GM19372 (cell line): ENCODE measurements around the gene TMEM126A.
"Not testable (repeated sequence)": the region's sequence is repeated elsewhere in the genome, so short reads cannot be mapped to it uniquely, and the experiment has no call there.

Experiments used
- ATAC-seq: cut with Tn5 transposase; IDR thresholded peaks from one replicate; pipeline ENCODE4 v1.9.1; 2021; ENCODE audit warnings: mild to moderate bottlenecking, low read depth, moderate library complexity; ENCODE audit not compliant: unreplicated experiment

TMEM126A gene

DNA sequence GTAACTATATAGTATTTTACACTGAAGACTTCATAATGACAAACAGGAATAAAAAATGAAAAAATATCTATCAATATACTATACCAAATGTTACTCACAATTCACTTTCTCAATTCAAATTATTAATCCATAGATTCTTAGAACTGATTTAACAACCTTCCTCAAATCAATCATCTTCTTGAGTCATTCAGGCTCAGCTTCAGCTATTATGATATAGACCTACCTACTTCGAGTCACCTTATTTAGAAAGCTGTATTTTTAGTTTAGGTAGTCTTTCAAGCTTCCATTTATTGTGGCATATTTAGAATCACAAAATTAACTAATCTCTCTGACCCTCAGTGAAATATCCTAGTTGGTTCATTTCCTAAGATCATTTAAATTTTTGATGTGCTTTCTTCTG is 9.0 kb downstream of the TMEM126A start:
- no peak for ATAC-seq

DNA sequence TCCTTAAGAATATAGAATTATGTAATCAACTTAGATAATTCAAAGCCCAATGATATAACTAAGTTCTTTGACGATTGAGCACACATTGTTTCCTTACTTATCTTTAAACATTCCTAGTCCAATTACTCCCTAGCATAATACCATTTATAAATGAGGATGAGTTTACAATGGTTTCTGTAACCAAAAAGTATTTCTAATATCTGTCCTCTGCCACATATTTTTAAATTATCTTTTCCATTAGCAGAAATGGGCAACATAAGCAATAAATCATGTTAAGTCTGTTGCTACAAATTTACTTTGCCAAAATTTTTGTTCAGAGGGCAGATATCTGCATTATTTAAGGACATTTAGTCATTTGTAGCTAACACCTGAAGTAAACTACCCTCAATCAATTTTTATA is 10.4 kb downstream of the TMEM126A start:
- no peak for ATAC-seq

DNA sequence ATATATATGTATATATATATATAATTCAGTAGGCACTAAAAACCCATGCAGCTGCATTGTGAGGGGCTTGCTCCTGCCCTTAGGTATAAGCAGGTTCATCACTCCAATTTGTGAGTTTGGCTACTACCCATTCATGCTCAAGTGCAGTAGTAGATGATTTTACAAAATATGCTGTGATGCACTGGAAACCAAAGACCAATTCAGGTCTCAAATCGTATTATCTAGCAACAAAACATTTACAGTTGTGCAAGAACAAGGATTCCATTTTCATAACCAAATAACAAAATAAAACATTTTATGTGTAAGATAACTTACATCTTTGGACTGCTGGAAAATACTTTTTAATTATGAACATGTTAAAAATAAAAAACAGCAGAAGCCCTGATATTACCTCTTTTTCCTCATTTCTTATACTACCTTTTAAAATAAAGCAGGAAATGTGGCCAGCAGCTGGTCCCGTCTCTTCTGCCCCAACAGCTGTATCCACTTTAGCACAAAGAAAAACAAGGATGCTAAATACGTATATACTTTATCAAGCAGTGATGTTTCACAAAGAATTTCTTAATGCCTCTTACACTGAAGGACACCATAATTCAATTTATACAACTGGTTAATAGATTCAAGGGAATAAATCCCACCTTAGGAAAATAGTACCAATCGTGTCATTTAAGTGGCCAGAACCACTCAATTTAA is 14.4 kb downstream of the TMEM126A start:
- no peak for ATAC-seq

DNA sequence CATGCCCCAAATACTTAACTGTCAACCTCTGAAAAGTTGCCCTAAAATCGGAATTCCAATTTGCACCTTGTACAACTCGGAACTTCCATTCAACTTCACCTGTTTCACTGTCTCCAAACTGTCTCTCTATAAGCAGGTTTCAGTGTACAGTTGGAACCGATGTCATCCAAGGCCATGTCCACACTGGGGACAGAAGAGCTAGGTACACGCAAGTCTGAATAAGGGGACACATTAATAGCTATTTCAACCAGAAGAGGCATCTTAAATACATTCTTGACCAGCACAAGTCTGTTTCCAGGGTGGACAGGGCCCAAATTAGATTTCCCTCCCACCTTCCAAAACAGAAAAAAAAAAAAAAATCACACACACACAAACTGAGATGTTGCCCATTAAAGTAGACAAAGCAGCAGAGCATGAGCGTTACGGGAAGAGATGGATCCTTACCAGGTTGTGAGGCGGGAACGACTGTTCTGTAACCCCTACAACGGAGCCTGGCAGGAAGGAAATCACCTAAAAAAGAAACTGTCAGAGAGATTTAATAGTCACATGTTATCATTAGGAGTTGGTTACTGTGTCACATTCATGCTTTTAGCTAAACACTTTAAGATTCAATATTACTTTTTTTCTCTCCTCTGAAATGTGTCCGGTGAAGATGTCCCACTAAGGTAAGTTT is 15.4 kb downstream of the TMEM126A start:
- ATAC-seq = no peak

DNA sequence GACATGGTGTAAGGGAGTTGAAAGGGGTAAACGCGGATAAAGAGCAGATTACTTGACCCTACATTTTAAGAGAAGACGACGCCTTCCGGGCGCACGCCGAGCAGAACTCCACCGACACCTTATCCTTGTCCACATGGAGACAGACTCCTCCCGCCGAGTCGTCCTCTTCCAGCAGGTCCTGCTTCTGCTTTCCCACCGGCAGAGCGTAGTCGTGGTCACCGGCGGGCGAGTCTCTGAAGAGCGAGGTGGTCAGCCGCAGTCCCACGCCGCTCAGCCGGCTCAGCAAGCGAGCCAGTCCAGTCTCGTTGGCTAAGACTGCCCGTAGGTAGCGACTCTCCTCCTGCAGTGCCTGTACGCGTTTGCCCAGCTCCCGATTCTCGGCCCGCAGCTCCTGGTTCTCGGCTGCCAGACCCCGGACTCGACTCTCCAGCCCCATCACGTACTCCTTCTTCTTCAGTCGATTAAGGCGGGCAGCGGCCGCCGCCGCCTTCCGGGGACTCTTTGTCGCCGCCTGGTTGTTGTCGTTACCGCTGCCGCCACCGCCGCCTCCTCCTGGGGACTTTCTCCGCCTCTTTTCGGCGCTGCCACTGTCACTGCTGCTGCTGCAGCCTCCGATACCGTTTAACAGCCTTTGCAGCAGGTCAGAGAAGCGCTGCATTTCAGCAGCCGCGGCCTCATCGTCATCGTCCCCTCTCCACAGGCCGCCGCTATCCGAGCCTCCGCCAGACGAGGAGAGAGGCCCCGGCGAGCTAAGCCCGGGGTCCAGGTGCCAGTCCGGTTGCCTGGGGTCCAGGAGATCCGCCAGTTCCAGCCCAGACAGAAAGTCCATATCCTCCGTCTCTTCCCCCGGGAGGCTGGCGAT is 16.2 kb downstream of the TMEM126A start:
- peak; percentile 51 for ATAC-seq

DNA sequence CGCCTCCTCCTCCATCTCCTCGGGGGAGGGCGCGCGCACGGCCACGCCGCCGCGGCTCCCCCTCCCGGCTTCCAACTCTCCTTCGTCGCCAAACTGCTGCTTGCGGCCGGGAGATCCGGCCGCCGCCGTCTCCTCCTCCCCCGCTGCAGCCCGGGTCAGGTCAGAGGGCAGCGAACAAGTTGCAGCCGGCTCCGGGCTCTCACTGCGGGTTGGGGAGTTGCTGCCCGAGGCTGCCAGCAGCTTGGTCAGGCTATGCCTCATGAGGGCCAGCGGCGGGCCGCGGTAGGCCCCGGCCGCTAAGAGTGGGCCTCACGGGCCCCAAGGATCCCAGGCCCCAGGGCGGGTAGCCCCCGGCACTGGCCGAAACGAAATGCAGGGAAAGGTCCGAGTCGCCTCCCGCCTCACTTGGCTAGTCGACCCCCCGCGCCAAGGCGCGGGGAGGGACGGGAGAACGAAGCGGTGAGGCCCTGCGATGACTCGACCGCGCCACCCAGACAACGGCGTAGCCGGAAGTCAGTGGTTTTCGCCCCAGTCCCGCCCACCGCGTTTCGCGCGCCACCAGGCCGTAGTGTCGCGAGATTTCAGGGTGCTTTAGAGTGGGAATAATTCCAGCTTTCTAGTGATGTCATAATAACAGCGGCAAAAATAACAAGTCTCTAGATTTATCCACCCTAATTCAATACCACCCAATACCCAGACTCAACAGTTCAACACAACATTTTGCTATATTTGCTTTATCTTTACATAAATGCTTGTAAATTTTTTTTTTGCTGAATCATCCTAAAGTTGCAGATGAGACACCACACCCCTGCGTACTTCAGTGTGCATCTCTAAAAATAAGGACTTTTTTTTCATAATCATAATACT is 17.1 kb downstream of the TMEM126A start, which contains the start of gene CREBZF:
Gene CREBZF (minus strand): TSS at position 515 of the 867 bp plus-strand sequence. CDS start 254 bp downstream, at position 261.
- peak; percentile 84 for ATAC-seq

DNA sequence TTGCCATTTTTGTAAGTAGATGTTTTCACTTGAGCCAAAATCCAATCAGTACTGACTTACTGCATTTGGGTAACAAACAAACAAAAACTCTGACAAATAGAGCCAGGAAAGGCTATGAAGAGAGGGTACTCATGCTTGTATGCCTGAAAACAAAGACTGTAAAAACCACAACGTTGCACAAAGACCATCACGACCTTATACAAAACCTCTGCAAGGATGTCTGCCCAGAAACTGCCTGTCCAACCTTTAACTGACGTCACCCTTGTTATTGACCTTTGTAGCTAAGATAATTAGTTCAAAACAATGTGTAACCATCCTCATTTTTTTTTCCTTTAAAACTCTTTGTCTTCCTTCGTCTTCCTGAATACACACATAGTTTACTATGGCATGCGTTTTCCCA is 18.0 kb downstream of the TMEM126A start:
- no peak for ATAC-seq

DNA sequence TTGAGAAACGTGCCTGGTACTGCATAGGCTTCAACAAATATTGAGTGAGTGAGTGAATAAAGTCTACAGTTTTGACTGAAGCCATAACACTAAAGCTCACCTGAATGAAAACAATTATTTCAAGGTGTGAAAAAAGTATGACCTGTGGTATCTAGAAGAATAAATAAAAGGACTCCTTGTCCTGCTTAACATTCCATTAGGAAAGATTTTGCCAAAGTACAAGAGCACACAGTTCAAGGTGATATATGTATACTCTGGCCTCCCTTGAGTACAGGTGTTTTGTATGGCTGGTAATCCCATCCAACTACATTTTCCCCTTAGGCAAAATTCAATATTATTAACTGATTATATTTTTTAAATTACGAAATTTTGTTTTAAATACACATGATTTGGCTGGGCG is 18.9 kb downstream of the TMEM126A start:
- ATAC-seq = no peak

DNA sequence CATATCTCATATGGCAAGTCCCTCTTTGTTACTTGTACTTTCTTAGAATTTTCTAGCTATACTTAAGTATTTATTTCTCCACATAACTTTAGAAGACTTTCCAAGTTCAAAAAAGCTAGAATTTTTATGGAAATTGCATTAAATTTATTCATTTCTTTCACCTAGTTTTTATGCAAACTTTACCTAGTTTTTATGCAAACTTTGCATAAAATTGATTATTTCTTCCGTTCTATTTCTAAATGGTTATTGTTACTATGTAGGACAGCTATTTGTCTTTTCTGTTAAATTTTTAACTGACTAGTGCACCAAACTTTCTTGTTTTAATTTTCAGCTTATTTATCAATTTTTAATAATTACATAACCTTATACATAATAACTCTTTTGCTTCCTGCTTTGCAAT is 20.4 kb downstream of the TMEM126A start:
- ATAC-seq = no peak

DNA sequence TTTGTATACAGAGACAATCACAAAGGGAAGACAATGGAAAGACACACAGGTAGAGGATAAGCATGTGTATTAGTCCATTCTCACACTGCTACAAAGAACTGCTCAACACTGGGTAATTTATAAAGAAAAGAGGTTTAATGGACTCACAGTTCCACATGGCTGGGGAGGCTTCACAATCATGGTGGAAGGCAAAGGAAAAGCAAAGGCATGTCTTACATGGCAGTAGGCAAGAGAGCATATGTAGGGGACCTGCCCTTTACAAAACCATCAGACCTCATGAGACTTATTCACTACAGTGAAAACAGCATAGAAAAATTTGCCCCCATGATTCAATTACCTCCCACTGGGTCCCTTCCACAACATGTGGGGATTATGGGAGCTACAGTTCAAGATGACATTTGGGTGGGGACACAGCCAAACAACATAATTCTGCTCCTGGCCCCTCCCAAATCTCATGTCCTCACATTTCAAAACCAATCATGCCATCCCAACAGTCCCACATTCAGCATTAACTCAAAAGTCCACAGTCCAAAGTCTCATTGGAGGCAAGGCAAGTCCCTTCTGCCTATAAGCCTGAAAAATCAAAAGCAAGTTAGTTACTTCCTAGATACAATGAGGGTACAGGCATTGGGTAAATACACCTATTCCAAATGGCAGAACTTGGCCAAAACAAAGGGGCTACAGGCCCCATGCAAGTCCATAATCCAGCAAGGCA is 23.3 kb downstream of the TMEM126A start:
- not testable (repeated sequence) for ATAC-seq

DNA sequence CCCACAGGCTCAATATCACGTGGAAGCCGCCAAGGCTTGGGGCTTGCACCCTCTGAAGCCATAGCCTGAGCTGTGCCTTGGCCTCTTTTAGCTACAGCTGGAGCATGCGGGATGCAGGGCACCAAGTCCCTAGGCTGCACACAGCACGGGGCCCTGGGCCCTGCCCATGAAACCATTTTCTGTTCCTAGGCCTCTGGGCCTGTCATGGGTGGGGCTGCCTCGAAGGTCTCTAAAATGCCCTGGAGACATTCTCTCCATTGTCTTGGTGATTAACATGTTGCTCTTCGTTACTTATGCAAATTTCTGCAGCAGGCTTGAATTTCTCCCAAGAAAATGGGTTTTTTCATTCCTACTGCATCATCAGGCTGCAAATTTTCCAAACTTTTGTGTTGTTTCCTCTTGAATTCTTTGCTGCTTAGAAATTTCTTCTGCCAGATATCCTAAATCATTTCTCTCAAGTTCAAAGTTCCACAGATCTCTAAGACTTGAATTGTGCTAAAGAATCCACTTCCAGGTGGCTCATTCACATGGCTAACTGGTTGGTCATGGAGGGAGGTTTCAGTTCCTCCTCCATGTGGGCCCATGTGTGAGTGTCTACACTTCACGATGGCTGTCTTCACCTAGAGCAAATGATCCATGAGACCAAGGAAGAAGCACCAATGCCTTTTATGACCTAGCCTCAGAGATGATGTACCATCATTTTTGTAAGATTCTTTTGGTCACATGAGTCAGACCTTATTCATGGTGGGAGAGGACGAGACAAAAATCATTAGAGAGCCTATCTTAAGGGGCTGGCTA is 24.5 kb downstream of the TMEM126A start:
- ATAC-seq = no peak

DNA sequence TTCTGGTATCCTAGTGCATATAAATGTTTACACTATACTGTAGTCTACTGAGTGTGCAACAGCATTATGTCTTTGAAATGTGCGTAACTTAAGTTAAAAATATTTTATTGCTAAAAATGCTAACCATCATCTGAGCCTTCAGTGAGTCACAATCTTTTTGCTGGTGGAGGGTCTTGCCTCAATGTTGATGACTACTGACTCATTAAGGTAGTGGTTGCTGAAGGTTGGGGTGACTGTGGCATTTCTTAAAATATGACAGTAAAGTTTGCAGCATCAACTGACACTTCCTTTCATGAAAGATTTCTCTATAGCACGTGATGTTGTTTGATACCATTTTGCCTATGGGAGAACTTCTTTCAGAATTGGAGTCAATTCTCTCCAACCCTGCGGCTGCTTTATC is 25.6 kb downstream of the TMEM126A start:
- no peak for ATAC-seq

DNA sequence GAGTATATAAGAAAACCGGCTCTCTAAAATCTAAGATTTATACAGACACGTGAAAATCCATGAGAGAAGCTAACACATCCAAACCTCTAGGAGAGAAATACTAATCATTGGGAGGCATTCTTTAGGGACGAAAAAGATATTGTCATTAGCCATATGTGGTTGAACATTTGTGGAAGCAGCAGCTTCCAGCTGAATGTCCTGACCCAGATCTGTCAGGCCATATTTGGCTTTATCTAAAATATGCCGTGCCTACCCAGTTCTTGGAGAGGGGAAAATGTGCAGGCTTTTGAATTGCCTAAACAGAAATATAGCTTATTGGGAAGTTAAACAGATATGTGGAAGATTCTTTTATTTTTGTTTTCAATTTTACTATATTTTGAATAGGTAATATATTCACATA is 31.8 kb downstream of the TMEM126A start:
- no peak for ATAC-seq

DNA sequence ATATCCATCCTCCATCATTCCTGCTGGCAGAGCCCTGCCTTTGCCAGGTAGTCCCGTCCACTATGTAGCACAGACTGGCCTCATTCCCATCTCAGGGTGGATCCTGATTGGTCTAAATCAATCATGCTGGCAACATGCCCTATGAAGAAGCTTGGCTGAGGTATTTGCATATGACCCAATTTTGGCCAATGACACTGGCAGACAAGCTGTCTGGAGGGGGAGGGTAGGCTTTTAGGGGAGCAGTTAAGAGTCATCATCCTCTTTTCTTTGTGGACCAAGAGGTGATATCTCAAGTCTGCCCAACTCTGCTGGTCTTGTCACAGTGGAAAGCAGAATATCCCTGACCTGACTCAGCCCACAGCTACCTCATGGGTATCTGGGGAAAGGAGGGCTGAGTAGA is 33.1 kb downstream of the TMEM126A start:
- ATAC-seq = no peak

DNA sequence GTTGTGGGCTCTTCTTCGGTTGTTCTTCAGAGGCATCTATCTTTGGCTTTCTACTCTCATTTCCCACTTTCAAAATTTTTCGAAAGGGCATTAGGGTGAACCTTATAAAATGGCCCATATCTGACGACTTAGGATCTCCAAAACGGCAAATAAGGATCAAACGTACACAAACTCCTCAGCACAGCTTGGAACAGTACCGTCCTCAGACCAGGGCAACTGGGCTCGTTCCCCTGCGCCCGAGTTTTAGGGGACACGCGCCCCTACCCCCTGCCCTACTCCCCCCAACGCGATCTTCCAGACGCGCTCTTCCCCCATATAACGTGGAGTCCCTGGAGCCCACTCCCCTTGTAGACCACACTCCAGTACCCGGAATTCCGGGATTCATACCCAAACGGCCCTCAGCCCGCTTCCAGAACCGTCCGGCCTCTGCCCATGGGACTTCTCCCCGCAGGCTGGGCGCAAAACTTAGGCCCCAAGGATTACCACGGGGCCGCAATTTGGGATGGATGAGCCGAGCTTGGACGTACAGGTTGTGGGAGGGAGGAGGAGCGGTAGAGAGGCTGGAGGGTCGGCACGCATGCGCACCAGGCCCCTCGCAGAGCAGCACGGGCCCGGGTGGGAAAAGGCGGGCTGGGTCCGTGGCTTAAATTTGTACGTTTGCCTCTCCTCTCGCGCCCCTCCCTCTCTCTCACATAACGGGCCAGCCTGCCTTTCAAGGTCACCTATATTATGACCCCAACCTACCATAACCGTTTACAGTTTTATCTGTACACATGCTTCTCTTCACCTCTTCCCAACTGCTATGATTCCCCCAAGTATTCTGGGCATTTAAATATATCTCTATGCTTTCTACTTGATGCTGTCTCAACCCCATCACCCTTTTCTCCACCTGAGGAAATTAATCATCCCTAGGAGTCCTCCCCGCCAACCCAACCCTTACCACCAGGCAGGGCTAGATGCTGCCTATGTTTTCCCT is 34.9 kb downstream of the TMEM126A start:
- peak; percentile 86 for ATAC-seq

DNA sequence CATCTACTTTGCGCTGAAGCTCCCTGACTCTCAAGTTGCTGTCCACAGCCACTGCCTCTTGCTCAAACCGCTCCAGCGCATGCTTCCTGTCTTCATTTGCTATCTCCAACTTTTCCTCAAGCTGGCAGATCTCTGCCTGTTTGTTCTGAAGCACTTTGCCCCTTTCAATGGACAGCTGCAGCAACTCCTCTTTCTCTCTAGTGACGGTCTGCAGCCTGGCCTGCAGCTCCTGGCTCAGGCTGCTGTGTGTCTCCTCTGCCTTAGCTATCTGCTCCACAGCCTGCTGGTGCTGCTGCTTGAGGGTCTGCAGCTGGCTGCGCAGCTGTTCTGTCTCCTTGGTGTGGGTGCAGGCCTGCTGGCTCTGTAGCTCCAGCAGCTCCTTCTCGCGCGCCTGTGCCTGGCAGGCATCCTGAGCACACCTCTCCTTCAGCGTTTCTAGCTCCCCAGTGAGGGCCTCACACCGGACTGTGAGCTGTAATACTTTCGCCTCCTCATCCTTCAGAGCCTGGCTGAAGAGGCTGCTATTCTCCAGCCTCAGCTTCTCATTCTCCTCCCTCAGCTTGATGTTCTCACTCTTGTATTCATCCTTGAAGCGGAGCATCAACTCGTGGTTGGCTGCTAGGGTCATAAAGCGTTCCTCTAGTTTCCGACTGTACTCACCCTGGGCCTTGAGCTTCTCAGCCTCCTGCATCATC is 37.5 kb downstream of the TMEM126A start:
- no peak for ATAC-seq

DNA sequence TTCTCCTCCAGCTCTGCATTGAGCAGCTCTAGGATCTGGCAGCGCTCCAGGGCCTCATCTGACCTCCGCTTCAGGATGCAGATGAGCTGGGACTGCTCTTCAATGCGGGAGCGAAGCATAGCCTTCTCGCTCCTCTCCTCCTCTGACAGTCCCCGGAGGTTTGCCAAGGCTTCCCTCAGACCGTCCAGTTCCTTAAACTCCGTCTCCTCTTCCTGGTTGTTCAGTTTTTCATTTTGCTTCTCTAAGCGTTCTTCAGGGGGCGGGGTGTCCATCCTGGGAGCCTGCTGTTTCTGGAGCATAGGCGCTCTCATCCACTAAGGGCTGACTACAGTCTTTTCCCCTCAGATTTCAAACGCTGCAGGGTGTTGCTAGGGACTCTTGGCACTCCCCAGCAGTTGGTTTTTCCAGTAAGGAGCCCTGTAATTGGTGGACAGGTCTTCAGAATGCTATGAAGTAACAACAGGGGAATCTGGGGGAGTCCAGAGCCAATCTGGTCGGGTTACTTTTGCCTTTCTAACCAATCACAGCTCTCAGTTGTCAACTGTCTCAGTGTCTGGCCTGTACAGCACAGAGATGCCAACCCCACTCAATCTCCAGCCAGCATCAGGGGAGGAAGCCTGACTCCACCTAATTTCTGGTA is 38.2 kb downstream of the TMEM126A start, which contains the start of gene CCDC89:
Gene CCDC89 (minus strand): TSS at position 376 of the 640 bp plus-strand sequence. CDS start 65 bp downstream, at position 311.
- no peak for ATAC-seq
